ENCODE data around the gene MYD88.

The MYD88 gene

GRCh38 chr3:38114052-38114874 is 24.2 kb upstream of the MYD88 start:
- DNase-seq = no peak

GRCh38 chr3:38114875-38115644 is 23.4 kb upstream of the MYD88 start:
- no peak for DNase-seq

GRCh38 chr3:38115645-38116427 is 22.6 kb upstream of the MYD88 start:
- no peak for DNase-seq

GRCh38 chr3:38116471-38117162 is 21.8 kb upstream of the MYD88 start:
- no peak for DNase-seq

- DNase-seq = no peak
These were observed 21.2 kb upstream of the MYD88 start for GRCh38 chr3:38117163-38117716.

- DNase-seq = peak; percentile 19
These were observed 20.6 kb upstream of the MYD88 start for GRCh38 chr3:38117748-38118420.

GRCh38 chr3:38118421-38119247 is 19.8 kb upstream of the MYD88 start:
- no peak for DNase-seq

- no peak for DNase-seq
These were observed 19.3 kb upstream of the MYD88 start for GRCh38 chr3:38119248-38119544.

GRCh38 chr3:38119821-38120692 is 18.4 kb upstream of the MYD88 start:
- DNase-seq = no peak

- no peak for DNase-seq
These were observed 17.6 kb upstream of the MYD88 start for GRCh38 chr3:38120693-38121450.

- no peak for DNase-seq
These were observed 17.0 kb upstream of the MYD88 start for GRCh38 chr3:38121451-38121831.

GRCh38 chr3:38121832-38122461 is 16.5 kb upstream of the MYD88 start:
- no peak for DNase-seq

GRCh38 chr3:38122712-38123290 is 15.7 kb upstream of the MYD88 start:
- DNase-seq = no peak

GRCh38 chr3:38124324-38125122 is 13.9 kb upstream of the MYD88 start:
- peak; percentile 45 for DNase-seq

- no peak for DNase-seq
These were observed 12.9 kb upstream of the MYD88 start for GRCh38 chr3:38125305-38126120.

GRCh38 chr3:38126121-38126892 is 12.2 kb upstream of the MYD88 start:
- DNase-seq = no peak

Data from NCI-H146 (cell line).